Measurements from ENCODE around the gene FAM120A. TPM values are rescaled to one million over a fixed set of nuclear protein-coding genes. Genes with fewer than 3 reads are reported as not detected.

FAM120A gene
- total RNA-seq, 1 donor from 2014 or later: 71.2 TPM

GRCh38 chr9:93579711-93580516 lies 128.4 kb downstream of the FAM120A start:
- DNase-seq: no peak

GRCh38 chr9:93580654-93581380 lies 129.3 kb downstream of the FAM120A start:
- DNase-seq: no peak

DNA sequence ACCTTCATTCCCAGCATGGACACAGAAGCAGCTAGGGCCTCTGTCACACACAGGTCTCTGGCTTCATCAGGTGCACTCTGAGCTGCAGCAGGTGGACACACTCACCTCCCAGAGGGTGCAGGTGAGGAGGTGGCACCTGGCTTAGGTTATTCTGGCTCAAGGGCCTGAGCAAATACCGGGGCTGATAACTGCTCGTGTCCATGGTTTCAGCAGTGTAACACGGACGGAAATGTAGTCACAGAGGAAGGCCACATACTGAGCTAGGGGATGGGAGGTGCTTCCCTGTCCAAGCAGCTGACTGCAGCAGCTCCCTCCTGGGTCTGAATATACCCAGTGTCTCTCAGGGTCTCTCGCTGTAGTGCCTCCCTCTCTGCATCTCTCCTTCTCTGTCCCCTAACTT lies 130.6 kb downstream of the FAM120A start:
- DNase-seq: no peak

- DNase-seq: no peak
These were observed 131.1 kb downstream of the FAM120A start for GRCh38 chr9:93582550-93582949.

DNA sequence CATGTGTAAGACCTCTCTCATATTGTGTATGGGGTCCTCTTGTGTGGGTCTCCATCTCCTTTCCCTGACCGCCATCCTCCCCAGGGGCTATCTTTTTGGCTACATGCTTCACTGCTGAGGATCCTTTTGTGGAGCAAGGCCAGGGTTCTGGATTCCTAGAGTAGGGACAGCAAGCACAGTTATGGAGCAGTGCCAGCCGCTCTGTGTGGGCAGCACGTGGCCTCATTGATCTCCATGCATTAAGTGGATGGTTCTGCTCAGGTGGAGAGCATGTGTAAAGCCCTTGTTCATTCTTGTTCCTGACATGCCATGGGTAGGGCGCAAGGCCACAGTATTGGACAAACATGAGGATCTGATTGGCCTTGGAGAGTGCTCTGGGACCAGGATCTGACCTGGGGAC lies 133.8 kb downstream of the FAM120A start:
- DNase-seq: no peak

- DNase-seq: no peak
These were observed 134.2 kb downstream of the FAM120A start for GRCh38 chr9:93585695-93586094.

DNA sequence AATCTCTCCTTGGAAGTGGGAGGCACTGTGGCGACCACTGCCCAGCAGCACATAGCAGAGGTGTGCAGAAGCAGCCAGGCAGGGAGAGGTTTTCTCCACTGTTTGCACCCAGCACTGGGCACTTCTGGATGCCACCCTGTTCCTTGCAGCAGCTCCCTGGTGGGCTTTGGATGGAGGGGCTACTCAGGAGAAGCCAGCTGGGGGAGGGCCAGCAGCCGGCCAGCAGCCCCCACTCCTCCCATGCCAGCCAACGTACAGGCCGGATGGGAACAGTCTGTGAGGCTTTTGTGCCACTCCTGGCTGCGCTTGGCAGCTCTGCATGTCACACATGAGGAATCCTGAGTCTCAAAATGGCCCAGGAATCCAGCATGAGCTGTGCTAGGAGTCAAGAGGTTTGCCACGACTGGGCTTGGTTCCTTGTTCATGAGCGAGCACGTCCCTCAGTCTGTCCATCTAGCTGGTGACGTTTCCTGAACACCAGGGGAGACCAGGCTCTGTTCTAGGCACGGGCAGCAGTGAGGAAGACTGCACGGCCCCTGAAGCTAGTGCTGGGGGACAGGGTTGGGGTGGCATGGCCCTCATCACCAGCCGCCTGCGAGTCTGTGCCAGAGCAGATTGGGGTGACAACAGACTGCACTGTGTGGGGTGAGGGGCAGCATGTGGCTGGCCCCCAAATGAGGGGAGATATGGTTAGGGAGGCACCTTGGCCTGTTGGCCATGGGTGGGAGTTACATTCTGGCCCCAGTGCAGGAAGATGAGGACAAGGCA lies 135.0 kb downstream of the FAM120A start:
- no peak for DNase-seq

DNA sequence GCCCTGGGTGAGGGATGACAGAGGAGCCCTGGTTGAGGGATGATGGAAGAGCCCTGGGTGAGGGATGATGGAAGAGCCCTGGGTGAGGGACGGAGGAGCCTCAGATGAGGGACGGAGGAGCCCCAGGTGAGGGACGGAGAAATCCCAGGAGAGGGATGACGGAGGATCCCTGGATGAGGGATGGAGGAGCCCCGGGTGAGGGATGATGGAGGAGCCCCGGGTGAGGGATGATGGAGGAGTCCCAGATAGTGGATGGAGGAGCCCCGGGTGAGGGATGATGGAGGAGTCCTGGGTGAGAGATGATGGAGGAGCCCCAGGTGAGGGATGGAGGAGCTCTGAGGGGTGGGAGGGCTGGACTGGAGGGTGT lies 135.8 kb downstream of the FAM120A start:
- DNase-seq: no peak

DNA sequence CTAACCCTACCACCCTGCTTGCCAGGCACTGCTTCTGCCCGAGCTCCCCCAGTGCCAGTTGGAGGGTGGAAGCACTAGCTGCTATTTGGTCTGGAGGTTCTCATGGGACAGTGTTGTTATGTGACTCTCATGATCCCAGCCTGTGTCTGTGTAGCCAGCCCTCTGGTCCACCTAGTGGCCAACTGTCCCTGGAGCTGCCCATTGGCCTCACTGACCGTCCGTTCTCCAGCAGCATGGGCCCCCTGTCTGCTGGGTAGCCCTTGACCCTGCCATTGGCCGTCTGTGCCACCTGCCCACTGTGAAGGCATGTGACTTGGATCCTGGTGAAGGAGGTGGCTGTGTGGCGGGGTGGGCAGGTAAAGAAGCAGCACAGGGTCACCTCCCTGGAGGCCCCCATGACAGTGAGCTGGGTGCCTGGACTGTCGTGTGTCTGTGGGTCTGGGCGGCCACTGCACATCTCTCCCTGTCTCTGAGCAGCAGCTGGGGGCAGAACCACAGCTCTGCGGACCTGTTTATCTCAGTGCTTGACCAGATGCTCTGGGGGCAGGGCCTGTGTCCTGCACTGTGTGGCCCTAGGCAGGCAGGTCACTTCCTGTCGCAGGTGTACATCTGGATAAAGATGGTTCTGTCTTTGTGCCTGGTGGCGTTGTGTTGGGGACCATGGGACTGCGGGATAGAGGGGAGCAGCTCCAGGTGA lies 136.3 kb downstream of the FAM120A start:
- no peak for DNase-seq

DNA sequence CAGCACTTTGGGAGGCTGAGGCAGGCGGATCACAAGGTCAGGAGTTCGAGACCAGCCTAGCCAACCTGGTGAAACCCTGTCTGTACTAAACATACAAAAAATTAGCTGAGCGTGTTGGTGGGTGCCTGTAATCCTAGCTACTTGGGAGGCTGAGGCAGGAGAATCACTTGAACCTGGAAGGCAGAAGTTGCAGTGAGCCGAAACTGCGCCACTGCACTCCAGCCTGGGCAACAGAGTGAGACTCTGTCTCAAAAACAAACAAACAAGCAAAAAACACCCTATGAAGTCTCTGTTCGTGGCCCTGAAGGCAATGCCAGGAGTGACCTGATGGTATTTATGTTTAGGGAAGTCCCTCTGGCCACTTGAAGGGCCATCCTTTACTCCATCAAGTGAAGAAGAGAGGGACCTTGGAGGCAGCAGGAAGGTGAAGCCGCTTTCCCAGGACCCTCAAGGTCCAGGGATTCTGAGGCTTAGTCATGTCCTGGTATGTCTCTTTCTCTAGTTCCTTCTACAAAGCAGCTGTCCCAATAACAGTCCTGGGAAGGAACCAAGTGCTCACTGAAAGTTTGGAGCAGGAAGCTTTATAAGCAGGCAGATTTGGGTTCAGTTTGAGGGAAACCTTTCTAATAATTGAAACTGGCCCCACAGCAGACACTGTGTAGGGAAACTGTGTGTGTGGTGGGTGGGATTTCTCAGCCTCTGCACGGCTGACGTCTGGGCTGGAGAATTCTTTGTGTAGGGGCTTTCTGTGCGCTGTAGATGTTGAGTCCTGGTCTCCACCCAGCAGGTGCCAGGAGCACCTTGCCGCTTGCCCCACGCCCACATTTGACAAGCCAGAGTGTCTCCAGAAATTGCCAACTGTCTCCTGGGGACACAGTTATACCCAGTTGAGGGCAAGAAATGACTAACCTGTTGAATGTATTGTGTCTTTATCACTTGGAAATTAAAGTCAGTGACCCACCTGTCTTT lies 137.4 kb downstream of the FAM120A start:
- DNase-seq: peak; percentile 5

DNA sequence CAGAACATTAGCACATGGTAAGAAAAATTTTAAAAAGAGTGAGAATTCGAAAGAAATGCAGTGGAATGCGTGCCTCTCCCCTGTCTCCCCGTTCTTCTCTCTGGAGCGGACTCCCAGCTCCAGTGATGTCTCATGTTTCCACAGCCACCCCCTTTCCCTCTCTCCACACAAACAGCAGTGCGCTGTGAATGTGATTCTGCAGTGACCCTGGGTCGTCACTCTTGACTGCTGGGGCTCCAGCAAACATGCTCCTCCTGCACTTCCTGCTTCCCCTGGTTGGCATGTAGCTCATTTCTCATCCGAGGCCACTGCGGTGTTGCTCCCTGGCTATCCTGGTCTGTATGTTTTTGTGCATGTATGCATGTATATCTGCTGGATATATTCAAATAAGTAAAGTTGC lies 138.2 kb downstream of the FAM120A start:
- DNase-seq: peak; percentile 46

DNA sequence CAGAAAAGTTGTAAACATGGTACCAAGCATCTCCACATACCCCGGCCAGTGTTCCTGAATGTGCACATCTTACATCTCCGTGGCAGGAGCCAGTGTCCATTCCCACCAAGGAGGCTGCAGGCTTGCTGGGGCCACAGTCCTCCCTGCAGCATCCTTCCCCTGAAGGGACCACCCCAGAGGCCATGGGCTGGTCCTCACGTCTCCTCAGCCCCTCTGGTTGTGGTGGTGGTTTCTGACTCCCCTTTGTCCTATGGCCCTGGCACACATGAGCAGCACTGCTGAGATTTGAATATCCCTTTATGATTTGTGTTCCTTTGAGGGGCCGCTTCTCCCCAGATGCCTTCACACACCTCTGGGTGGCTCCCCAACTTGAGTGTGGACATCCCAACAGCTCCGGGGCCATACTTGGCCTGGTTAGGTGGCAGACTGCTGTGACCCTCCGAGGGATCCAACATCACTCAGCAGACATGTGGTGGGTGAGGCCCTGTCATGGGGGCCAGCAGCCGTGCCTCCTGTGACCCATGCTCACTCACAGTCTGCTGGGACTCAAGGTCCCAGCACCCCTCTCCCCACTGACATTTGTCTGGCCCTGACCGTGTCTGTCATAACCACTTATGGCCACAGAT lies 139.2 kb downstream of the FAM120A start:
- DNase-seq: no peak

- no peak for DNase-seq
These were observed 140.0 kb downstream of the FAM120A start for GRCh38 chr9:93591301-93592007.

- DNase-seq: no peak
These were observed 140.6 kb downstream of the FAM120A start for GRCh38 chr9:93592008-93592642.

DNA sequence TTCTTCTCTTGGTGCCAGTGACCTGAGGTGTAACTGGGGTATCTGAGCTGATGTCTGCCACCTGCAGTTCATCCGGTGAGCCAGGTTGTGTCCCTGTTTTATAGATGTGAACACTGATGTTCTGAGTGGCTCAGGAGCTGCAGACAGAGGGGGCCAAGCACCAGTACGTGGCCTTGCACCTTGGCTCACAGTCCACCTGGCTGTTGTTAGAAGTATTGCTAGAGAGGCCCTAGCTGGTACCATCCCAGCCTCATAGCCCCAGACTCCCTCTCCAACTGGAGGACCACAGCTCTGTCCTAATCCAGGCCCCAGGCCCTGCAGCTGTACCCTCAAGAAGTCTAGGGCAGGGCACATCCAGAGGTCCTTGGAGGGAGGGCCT lies 141.1 kb downstream of the FAM120A start:
- no peak for DNase-seq

DNA sequence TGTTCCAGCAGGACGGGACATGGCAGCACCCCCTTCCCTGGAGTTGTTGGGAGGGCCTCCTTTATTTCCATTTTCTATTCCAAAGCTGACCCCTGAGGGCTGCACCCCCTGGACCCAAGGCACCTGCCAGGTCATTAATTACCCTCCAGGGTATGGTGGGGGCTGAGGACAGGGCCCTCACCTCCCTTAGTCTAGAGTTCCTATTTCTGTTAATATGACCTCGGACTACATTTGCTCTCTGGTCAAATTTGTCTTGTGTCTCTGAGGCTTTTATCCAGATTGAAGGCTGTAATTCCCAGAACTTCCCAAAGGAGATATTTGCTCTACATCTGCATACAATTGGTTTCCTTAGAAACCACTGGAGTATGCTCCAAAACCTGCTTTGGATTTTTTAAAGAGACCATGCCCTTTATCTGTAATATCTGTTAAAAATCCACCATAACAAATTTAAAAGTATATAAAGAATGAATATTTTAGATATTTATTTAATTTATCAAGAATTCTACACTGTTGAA lies 141.7 kb downstream of the FAM120A start:
- peak; percentile 74 for DNase-seq

DNA sequence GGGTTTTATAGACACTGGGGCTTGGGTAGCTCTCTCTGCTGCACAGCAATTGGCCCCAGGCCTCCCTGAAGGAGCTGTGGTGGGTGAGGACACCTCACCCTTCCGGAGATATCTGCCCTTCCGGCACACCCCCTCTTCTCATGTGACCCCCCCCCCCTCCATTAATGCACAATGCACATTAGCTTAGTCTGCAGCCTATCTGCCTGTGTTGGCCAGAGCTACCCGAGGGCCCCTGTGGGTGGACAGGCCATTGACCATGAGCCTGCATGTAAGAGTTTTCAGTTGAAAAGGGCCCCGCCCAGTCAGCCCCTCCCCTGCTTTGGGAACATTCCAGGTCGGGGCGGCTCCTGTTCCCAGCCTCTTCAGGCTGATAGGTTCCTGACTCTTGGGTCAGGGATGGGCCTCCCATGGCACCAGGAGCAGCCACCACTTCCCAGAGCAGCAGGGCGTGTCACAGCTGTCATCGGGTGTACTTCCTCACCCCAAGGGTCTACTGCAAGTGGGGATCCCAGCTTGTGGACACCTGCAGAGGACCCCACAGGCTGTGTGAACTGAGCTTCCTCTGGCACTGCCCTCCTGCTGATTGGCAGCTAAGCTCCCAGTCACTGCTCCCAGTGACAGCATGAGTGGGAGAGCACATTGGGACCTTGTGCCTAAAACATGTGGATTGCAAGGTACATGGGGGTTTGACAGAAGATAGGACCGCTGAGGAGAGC lies 142.7 kb downstream of the FAM120A start:
- DNase-seq: no peak

DNA sequence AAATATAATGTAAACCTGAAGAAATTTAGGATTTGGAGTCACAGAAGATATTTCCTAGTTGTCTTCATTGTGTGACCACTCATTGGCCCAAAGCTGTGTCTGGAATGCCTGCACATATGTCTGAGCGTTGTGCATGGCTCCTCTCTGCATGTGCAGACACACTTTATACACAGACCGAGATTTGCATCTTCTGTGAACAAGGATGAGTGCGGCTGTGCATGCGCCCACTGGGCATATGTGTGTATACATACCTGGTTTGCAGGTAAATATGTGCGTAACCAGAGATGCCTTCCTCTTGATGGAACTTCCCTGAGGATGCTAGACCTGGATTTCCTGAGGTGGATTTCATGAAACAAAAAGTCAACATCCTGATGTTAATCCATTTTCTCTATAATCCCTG lies 144.0 kb downstream of the FAM120A start:
- no peak for DNase-seq
